HG03575 (cell line): Measurements from ENCODE around the gene NR5A1.

ENCODE experiments used
- ATAC-seq: cut with Tn5 transposase; IDR thresholded peaks from one replicate; pipeline ENCODE4 v1.9.1; 2021; ENCODE audit not compliant: unreplicated experiment, insufficient number of reproducible peaks, low FRiP score; ENCODE audit errors: extremely low read depth

The NR5A1 gene

DNA sequence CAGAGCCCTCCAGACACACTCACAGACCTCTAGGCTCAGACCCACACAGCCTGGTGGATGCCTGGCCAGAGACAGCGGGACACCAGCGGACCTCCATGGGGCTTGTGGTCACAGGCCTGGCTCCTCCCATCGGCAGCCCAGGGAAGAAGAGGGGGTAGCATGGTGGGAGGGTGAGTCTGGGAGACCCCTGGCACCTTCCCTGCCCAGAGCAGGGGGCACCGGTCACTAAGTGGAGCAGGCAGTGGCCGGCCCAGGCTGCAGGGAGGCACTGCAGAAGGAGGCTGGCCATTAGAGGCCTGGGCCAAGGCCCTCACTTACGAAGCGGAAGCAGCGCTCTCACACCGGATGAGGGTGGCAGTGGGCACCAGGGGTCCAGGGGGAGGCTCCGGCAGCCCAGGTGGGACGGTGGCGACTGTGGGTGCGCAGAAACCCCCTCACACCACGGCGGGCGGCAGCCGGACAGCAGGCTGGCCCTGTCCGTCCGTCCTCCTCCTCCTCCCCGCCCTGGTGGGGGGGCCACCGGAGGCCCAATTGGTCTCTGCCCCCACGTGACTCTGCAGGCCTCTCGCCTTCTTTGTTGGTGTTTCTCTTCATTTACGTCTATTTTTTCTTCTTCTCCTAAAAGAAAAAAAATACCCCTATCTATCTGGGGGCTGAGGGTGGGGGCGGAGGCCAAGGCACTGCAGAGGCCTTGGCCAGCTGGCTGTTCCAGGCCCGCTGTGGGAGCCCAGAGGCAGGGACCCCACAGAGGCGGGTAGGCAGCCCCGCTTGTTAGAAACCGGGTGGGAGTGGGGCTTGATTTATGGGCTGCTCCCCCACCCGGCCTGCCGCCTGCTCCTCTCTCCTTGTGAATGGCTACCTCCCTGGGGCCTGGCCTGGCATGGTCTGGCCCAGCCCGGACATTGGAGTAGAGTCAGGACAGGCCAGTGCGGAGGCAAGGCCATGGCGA, at the start of gene NR5A1:
Gene NR5A1, minus strand, starts transcription at position 469 of the 949 bp plus-strand sequence. CDS start 4,004 bp downstream, outside the sequence.
- ATAC-seq, result no peak

DNA sequence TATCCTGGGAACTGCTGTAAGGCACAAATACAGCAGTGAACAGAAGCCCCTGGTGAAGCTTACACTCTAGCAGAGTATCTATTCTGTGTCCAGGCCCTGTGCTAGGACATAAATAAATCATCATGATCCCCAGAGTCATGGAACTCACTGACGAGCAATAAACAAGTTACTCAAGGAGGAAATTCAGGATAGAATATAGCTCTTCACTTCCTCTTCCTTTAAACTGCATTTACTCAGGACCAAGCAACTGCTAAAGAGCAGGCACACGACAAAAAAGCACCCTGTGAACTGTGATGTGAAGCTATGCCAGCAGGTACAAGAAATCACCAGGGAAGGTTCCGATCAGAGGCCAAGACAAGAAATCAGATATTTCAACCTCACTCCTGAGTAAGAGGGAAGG, 47.8 kb upstream of the NR5A1 start:
- ATAC-seq, result no peak

DNA sequence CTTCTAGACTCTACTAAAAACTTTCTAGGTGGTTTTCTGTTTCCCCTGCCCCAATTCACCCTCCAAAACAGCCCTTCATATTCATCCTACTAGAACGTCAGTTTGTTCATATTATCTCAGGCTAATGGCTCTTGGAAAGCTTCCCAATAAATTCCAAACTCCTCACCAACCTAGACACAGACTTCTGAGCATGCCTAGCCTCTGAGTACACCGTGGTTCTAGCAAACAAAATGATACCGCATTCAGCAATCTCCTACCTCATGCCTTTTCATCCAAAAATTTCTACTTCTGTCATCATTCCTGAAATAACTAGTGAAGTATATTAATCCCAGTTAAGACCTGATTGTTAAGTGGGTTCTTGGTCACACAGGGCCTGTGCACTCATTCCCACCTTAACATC, 46.5 kb upstream of the NR5A1 start:
- no peak for ATAC-seq

DNA sequence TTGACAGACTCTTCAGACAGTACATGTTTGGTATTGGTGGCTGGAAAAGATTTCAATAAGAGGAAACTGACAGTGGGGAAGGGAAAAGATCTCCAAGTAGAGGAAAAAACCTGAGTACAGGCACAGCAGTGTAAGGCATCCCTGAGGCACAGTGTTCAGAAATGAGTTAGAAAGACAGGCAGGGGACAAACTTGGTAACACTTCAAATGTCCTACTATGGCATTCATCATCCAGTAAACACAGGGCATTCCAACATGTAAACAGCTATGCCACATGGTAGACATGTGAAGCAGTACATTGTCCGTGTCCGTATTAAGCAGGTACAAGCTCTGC, 45.0 kb upstream of the NR5A1 start:
- no peak for ATAC-seq

DNA sequence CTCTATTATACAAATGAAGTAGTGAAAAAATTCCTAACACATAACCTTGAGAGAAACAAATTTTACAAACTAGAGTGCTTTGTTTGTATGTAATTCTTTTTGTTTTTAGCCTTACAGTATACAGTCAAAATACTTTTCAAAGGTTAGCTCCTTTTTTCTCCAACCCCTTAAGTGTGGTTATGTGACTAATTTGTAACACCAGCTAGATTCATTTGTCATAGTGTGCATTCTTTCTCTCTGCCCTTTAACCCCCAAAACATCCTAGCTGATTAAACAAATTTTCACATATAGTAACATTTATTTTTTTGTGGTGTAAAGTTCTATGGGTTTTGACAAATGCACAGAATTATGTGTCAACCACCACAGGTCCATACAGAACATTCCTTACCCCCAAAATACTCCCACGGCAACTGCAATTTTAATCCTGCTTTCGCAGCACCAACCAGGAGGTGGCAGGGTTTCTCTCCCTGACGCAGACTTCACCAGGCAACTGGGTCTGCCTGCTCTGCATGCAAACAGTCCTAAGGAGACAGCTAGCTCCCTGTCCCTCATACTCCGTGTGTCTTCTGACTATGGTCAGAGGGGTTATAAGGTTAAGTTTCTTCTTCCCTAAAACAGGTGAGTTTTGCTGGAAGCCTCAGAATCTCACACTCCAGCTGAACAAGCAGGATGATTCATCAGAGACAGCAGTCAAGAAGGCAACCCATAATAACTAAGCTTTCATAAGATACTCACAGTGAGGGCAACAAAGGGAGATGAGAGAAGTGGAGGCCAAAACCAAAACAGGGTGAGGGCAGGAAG, 44.5 kb upstream of the NR5A1 start:
- ATAC-seq, result no peak

DNA sequence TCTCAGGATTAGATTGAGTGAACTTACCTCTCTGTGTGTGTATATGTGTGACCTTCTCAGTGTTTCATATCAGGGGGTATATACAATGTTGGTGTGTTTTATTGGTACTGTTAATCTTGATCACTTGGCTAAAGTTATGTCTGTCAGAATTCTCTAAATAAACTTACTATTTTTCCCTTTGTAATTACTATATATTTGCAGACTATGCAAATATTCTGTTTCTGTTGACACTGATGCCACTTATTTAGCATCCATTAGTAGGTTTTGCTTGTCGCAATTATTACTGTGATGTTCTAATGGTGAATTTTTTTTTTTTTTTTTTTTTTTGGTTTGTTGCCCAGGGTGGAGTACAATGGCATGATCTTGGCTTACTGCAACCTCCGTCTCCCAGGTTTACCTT, 42.9 kb upstream of the NR5A1 start:
- ATAC-seq, result no peak

DNA sequence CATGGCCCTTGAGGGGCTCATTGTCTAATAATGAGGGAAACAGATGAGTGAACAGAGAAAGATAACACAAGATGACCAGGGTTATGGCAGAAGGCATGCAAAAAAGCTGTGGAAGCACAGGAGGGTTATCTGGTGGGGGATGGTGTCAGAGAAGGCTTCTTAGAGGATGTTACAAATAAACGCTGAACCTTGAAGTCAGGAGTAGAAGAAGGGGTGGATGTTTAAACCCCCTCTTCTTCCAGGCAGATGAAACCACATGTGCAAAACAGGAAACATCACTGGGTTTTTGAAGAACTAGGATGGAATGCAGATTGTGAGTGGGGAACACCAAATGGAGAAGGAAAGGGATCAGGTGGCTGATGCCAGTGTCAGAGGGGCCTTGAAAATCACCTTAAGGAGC, 41.8 kb upstream of the NR5A1 start:
- ATAC-seq, result no peak

DNA sequence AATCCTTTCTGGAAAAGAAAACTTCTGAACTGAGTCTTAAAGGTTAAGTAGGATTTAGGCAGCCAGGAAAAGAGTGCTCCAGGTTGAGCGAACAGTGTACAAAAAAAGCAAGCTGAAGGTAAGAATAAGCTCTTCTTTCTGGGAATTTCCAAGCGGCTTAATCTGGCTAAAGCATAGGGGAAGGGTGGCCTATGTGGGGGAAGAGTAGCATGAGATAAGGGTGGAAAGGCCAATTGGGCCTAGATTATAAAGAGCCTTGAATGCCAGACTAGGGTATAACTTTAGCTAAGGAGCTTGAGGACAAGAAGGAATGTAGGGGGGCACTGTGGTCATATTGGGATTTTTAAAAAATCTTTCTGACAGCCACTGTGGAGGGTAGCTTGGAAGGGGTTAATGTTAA, 37.3 kb upstream of the NR5A1 start:
- ATAC-seq, result no peak

DNA sequence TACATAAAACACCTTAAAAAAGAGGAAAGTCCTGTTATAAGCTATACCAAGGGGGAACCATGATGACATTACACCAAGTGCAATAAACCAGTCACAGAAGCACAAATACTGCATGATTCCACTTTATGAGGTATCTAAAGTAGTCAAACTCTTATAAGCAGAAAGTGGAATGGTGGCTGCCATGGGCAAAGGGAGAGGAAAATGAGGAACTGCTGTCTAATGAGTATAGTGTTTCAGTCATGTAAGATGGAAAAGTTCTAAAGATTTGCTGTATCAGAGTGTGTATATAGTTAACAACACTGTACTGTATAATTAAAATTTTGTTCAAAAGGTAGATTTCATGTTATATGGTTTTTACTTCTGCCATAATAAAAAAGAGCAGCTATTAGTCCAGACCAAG, 34.6 kb upstream of the NR5A1 start:
- no peak for ATAC-seq

DNA sequence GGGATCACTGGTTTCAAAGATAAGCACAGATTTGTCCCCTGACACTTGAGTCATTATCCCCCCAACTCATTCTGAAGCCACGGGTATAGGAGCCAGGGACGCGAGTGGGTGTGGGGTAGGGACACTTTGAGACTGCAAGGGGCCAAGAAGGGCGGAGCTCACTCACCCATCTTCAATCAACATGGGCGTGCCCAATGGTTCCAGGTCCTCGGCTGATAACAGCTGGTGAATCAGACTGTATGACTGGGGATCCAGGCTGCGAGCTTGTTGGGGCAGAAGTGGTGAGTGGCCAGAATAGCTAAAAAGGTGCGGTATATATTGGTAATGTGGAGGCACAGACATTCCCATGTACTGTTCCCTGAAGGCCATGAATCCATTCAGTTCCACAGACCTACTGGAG, 30.7 kb upstream of the NR5A1 start:
- no peak for ATAC-seq

DNA sequence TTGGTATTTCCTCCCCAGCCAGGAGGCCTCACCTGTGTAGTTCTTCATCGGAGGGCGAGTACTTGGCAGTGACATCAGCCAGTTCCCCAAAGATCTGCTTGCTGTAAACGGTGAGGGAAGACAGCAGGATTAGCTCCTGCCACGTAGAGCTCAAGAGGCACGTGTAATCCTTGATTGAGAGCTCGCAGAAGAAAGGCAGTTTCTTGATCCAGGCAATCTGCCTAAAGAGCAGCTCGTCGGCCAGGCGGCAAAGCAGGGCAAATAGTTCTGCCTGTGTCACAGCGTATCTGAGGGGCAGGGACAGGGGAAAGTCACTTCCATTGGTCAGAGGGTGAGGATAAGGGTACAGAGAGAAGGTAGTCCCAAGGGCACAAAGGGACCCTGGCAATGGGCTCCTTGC, 28.6 kb upstream of the NR5A1 start:
- ATAC-seq, result no peak

DNA sequence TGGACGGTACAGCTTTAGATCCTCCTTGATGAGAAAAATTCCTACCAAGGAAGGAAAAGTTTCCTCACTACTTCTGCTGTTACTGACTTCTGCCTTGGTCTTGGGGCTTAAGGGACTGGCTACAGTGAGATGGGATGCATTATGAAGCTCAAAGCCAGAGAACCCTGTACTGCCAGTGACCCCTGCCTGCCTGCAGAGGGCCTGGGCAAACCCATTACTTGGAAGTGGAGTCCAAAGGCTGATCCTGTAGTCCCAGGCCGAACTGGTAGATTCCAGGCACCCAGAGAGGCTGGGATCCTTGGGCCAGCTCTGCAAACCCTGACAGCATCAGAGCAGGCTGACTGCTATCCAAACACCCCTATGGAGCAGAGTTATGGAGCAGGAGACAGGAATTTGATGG, 25.7 kb upstream of the NR5A1 start:
- ATAC-seq, result no peak

DNA sequence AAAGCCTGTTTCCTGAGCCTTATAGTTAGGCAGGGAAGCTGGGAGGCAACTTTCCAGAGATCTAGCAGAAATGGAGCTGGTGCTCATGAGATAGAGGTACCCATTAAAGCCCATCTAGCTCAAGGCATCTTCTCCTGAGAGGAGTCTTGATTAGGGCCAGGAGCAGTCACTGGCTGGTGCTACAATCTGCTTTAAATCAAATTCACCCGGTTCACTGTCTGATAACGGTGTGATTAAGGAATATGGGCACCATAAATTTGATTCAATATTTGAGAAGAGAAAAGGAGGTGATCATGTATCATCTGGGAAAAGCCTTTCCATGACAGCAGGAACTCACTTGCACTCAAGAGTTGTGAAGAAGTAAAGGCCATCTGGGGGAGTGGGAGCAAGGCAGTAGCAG, 23.9 kb upstream of the NR5A1 start:
- ATAC-seq, result no peak

DNA sequence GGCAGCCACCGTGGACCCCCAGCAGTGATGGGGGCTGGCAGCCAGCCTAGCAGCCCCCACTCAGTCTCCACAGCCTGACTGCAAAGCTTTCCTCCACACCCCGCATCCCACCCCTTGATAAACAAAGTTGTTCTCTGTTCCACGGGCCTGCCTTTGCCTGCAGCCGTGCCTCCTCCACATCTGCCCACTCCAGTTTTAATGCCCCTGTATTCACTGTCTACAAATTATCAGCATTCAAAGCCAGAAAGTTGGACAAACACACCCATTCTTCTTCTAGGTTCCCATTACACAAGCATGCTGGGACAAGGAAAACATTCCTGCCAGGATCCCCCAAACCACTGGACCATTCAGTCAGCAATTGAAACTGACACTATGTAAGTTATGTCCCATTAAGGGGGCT, 23.0 kb upstream of the NR5A1 start:
- ATAC-seq, result no peak

DNA sequence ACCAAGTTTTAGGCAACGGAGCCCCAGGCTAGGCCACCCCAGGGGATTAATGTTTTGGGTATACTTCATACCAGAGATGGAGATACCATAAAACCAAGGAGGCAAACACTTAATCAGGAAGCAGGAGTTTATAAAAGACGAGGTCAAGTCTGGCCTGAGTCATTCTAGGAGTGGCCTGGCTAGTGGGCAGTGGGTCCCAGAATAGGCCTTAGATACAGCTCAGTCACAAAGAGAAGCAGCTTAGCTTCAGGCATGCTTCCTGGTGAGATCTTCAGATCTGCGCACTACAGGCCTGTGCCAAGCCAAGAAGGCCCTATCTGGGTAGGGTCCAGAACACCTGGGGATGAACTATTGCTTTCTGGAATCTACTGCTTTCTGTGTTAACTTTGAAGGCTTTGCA, 20.6 kb upstream of the NR5A1 start:
- ATAC-seq, result no peak

DNA sequence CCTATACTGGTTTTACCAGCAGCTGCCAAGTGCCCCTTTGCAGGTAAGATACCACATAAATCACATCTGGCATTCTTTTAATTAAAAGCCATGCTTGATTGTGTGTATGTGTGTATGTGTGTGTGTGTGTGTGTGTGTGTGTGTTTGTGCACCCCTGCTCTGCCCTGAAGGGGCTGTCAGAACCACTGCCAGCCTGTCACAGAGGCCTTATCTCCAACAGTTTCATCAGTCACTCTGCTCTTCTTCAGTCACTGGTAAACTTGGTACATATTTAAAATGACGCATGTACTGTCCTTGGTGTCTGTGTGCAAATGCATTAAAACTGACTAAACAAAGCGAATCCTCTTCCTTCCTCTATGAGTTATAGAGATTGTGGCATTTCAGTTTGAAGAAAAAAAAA, 19.0 kb upstream of the NR5A1 start:
- ATAC-seq, result no peak

DNA sequence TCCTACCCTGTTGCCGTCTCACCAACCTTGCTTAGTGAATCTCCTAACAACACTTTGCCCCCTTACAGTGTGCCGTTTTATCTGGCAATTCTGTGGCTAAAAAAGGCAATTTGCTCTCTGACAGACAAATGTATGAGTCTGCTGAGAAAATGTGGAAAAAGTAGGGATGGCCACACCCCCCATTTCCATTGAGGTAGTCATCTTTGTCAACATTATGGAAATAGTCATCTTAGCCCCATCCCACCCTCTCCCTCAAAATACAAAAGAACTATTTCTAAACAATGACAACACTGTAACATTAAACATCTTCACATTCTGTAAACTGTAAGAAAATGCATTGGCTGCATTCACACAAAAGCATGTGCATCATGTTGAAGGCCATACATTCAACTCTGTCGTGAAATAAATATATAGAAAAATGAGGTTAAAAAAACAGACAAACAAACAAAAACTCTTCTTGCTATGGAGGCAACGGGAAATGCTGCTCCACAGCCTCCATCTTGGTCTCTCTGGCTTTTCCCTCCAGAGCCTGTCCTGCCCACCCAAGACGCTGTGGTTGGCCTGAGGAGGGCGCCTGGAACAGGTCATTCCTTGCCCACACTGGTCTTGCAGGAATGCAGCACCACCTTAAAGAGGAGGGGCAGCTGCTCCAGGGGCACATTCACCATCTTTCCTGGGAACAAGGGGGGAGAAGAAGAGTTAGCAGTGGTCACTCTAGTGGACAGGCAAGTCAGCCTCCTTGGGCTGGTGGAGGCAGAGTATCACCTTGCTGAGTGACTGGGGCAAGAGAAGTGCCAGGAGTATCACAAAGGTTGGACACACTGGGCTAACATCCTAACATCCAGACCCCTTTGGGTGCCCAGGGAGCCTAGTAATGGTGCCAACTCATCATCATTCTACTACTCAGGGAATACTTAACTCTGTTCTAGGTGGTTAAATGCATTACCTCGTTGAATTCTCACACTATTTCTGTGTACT, 15.2 kb upstream of the NR5A1 start:
- ATAC-seq, result no peak

DNA sequence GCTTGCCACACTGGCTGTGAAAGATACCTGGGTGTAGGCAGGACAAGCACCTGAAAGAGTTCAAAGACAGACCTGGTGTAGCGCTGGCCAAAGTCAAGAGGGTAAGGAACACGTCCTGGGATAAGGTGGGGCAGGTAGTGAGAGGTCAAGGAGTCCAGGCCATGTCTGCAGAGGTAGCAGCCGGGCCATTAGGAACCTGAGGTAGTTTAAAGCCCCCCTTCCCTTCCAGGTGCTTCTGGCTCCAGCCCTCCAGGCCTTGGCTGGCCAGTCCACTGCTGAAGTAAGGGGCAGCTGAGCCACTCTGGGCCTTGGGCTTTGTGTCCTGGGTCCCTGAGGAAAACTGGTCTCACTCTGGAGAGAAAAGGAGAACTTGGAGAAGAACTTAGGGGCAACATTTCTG, 13.9 kb upstream of the NR5A1 start:
- ATAC-seq, result no peak

DNA sequence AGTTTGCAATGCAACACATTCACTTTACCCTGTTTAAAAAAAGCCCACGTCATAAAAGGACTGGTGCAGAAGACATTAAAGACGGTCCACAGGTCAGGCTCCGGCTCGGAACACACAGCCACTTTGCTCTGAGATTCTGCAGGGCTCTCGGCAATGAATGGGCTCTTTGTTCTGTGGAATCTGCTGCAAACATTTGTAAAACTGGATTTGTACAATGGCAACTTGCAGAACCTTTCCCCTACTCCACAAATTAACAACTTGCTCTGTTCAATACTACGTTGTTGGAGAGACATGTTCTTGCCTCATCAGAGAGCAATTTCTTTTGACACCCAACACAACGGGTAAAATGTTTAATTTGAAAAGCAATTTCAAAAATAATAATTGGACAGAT, 13.0 kb upstream of the NR5A1 start:
- ATAC-seq, result no peak
